Measurements from ENCODE around the gene CD3G.
"Not testable (repeated sequence)": the region's sequence is repeated elsewhere in the genome, so short reads cannot be mapped to it uniquely, and the experiment has no call there.

CD3G gene

GRCh38 chr11:118343981-118344515, at the start of gene CD3G:
Gene CD3G (plus strand): TSS chr11:118344344. CDS start chr11:118344424, 80 bp downstream.
- DNase-seq (ENCODE audit: low read depth), result no peak

- DNase-seq (ENCODE audit: low read depth), result no peak
Measured at GRCh38 chr11:118295199-118295598, 48.9 kb upstream of the CD3G start.

DNA sequence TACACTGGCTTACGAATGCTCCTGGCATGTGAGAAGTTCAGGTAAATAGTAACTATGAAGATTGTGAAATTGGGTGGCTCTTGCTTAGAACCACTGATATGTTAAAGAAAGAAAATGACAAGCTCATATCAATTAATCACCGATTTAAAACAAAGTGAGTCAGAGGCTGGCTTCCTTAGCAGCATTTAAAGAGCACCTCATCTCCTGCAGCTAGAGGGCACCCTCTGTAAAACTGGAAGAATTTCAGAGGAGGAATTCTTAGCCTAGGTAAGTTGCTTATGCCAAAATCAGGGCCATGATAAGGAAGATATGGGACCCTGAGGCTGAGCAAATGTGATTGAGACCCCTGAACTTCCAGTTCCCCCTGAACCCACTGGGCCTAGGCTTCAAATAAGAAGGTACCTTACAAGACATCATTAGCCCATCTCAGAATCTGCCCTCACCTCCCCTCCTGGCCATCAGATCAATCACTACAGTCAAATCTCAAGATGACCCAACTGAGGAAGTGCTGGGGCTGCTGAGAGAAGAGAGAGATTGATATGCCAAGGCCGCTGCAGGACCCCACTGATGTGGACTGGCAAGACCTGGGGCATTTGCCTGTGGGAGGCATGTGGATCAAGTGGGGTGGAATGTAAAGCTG, 48.2 kb upstream of the CD3G start:
- DNase-seq (ENCODE audit: low read depth), result no peak

GRCh38 chr11:118301600-118302195, 42.4 kb upstream of the CD3G start:
- DNase-seq (ENCODE audit: low read depth), result no peak

DNA sequence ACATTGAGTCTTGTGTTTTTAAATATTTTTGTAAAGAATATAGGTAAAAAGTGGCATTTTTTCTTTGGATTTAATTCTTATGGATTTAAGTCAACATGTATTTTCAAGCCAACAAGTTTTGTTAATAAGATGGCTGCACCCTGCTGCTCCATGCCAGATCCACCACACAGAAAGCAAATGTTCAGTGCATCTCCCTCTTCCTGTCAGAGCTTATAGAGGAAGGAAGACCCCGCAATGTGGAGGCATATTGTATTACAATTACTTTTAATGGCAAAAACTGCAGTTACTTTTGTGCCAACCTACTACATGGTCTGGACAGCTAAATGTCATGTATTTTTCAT, 39.9 kb upstream of the CD3G start:
- no peak for DNase-seq (ENCODE audit: low read depth)

DNA sequence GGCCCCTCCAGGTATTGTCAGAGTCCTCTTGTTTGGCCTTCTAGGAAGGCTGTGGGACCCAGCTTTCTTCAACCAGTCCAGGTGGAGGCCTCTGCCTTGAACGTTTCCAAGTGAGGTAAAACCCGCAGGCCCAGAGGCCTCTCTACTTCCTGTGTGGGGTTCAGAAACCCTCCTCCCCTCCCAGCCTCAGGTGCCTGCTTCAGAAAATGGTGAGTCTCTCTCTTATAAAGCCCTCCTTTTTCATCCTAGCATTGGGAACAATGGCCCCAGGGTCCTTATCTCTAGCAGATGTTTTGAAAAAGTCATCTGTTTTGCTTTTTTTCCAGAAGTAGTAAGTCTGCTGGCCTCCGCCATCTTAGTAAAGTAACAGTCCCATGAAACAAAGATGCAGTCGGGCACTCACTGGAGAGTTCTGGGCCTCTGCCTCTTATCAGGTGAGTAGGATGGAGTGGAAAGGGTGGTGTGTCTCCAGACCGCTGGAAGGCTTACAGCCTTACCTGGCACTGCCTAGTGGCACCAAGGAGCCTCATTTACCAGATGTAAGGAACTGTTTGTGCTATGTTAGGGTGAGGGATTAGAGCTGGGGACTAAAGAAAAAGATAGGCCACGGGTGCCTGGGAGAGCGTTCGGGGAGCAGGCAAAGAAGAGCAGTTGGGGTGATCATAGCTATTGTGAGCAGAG, 39.4 kb upstream of the CD3G start, which contains the start of gene CD3E:
CD3E (plus strand) TSS at position 163 of the 681 bp plus-strand sequence; CDS start at position 386, 223 bp downstream.
- DNase-seq (ENCODE audit: low read depth), result no peak

- no peak for DNase-seq (ENCODE audit: low read depth)
Measured at GRCh38 chr11:118305726-118306125, 38.4 kb upstream of the CD3G start.

- no peak for DNase-seq (ENCODE audit: low read depth)
Measured at GRCh38 chr11:118306556-118306955, 37.6 kb upstream of the CD3G start.

DNA sequence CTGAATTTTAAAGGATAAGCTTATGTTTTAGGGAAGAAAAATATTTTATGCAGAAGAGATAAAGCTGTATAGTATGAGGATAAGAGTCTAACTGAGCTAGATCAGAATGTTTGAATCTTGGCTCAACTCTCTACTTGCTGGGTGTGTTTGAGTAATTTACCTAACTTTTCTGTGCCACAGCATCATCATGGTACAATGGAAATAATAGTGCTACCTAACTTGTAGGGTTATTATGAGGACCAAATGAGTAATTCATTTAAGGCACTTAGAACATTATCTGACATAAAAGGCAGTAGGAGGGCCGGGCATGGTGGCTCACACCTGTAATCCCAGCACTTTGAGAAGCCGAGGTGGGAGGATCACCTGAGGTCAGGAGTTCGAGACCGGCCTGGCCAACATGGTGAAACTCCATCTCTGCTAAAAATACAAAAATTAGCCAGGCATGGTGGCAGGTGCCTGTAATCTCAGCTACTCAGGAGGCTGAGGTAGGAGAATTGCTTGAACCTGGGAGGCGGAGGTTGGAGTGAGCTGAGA, 35.1 kb upstream of the CD3G start:
- not testable (repeated sequence) for DNase-seq (ENCODE audit: low read depth)

DNA sequence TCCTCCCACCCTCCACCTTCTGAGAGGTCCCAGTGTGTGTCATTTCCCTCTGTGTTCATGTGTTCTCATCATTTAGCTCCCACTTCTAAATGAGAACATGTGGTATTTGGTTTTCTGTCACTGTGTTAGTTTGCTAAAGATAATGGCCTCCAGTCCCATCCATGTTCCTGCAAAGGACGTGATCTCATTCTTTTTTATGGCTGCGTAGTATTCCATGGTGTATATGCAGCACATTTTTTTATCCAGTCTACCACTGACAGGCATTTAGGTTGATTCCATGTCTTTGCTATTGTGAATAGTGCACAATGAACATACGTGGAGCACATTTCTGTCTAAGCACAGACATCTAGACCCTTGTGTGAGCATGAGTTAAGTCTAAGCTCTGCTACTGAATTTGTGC, 33.9 kb upstream of the CD3G start:
- no peak for DNase-seq (ENCODE audit: low read depth)

- DNase-seq (ENCODE audit: low read depth), result no peak
Measured at GRCh38 chr11:118310781-118311485, 33.2 kb upstream of the CD3G start.

DNA sequence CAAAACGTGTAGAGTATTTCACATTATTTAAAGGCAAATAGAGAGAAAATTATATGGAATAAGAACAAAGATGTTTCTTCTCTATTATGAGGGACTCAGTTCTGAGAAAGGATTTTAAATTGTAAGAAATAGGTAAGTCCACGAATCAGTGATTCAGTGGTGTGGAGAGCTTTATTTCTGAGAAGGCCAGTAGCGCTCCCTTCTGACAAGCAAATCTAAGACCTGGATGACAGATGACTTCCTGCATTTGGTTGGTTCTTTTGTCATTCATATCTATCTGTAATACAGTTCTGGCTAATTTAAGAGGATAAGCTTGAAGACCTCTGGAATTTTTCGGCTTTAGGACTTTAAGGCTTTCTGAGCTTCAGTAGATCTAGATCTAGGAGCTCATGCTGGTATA, 32.6 kb upstream of the CD3G start:
- DNase-seq (ENCODE audit: low read depth), result no peak

DNA sequence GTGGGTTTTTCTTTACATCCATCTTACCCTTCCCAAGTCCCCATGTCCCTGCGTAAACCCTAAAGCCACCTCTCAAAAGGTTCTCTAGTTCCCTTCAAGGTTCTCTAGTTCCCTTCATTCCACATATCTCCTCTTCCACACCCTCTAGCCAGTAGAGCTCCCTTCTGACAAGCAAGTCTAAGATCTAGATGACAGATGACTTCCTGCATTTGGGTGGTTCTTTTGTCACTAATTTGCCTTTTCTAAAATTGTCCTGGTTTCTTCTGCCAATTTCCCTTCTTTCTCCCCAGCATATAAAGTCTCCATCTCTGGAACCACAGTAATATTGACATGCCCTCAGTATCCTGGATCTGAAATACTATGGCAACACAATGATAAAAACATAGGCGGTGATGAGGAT, 31.8 kb upstream of the CD3G start:
- no peak for DNase-seq (ENCODE audit: low read depth)

DNA sequence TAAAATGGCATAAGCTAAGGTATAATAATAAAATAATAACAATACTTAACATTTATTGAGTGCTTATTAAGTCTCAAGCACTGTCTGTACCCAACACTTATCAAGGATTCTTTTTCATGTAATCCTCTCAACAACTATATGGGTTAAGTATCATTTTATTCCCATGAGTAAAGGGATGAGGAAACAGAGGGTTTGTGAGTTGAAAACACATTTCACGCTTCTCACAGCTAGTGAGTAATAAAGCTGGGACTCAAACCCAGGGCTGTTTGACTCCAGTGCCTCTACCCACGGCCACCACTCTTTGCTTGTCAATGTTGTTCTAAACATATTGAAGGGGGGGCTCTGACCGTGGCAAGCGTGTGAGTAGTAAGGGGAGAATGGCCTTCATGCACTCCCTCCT, 30.9 kb upstream of the CD3G start:
- no peak for DNase-seq (ENCODE audit: low read depth)

GRCh38 chr11:118314988-118315411, 29.1 kb upstream of the CD3G start:
- no peak for DNase-seq (ENCODE audit: low read depth)

GRCh38 chr11:118318124-118318523, 26.0 kb upstream of the CD3G start:
- no peak for DNase-seq (ENCODE audit: low read depth)

DNA sequence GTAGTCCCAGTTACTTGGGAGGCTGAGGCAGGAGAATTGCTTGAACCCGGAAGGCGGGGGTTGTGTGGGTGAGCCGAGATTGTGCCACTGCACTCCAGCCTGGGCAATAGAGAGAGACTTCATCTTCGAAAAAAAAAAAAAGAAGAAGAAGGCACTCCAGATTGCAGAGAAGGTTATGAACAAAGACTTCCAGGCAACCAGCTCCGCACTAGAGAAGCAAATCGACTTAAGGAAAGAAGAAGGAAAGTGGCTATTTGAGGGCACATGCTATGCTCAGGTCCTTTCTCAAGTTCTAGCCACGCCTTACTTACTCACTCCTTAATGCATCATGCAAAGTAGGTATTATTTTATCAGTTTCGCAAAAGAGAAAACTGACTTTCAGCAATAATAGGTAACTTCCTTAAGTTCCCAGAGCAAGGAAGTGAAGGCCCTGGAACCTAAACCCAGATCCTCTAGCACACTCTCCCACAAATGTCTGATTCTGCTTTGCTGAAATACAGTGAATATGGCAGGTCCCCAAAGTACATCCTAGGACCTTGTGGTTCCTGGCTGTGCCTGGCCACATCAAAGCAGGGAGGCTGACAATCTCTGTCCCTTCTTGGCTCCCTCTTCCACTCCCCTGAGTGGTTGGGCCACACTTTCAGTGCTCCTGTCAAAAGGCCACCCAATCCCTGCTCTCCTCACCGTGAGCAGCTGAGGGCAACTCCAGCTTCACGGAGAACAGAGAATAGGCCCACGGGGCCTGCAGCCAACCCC, 25.4 kb upstream of the CD3G start:
- DNase-seq (ENCODE audit: low read depth), result no peak

GRCh38 chr11:118319337-118319707, 24.8 kb upstream of the CD3G start:
- no peak for DNase-seq (ENCODE audit: low read depth)

GRCh38 chr11:118320515-118320914, 23.6 kb upstream of the CD3G start:
- no peak for DNase-seq (ENCODE audit: low read depth)

GRCh38 chr11:118321386-118322082, 22.6 kb upstream of the CD3G start:
- no peak for DNase-seq (ENCODE audit: low read depth)

- no peak for DNase-seq (ENCODE audit: low read depth)
Measured at GRCh38 chr11:118322721-118323120, 21.4 kb upstream of the CD3G start.
